HUES48 (cell line): ENCODE measurements around the gene PLD5.

Source experiments
- H3K27ac ChIP-seq: one replicate; pipeline ENCODE4 v1.7.0; 2013; ENCODE audit warnings: low read depth, low read length, inconsistent platforms
- H3K27me3 ChIP-seq: 2 replicates; pipeline ENCODE4 v1.6.1; 2013; ENCODE audit warnings: mild to moderate bottlenecking, low read length; ENCODE audit not compliant: control insufficient read depth, insufficient read depth
- H3K36me3 ChIP-seq: 2 replicates; pipeline ENCODE4 v1.6.1; 2013; ENCODE audit warnings: low read length; ENCODE audit not compliant: control insufficient read depth, insufficient read depth
- H3K4me1 ChIP-seq: 2 replicates; pipeline ENCODE4 v1.6.1; 2013; ENCODE audit warnings: mild to moderate bottlenecking, low read length; ENCODE audit not compliant: control insufficient read depth, insufficient read depth
- H3K4me3 ChIP-seq: 2 replicates; pipeline ENCODE4 v1.5.1; 2013; ENCODE audit warnings: mild to moderate bottlenecking, low read depth, low read length
- H3K9ac ChIP-seq: 2 replicates; pipeline ENCODE4 v1.6.1; 2013; ENCODE audit warnings: mild to moderate bottlenecking, low read depth, low read length, moderate library complexity
- H3K9me3 ChIP-seq: 2 replicates; pipeline ENCODE4 v1.6.1; 2013; ENCODE audit warnings: low read length; ENCODE audit not compliant: control insufficient read depth, insufficient read depth

PLD5 gene

GRCh38 chr1:242033447-242033846 lies 491.1 kb downstream of the PLD5 start:
- no peaks in the 10 kb centered on the region for H3K9me3 ChIP-seq
- H3K27me3 ChIP-seq: no peaks in the 10 kb centered on the region
- H3K27ac ChIP-seq: no peak overlapping the region
- no peaks in the 10 kb centered on the region for H3K4me1 ChIP-seq
- no peaks in the 10 kb centered on the region for H3K36me3 ChIP-seq
- no peak overlapping the region for H3K9ac ChIP-seq
- no peak overlapping the region for H3K4me3 ChIP-seq
